Kidney (tissue), 14 donors: ENCODE results near the gene NUDT22. TPM values are rescaled to one million over a fixed set of nuclear protein-coding genes. Genes with fewer than 3 reads are reported as not detected.

Experiments used
- DNase-seq, 5 donors: peaks; one replicate each; pipeline ENCODE4 v3.0.0-alpha.2; 2013 to 2020
- FAIRE-seq: peaks from 2 replicates; lab custom pipeline; 2012; peaks lifted over from hg19 to GRCh38; lab: Jason Lieb, UNC
- H3K27ac ChIP-seq, 2 donors: one replicate each; pipeline ENCODE4 v1.7.0; 2013; ENCODE audit warnings: low read depth in 2 of 2, low read length in 2 of 2, inconsistent platforms in 1 of 2
- H3K27me3 ChIP-seq: one replicate; pipeline ENCODE4 v1.7.1; 2013; ENCODE audit warnings: low read length, inconsistent platforms; ENCODE audit not compliant: control insufficient read depth, insufficient read depth
- H3K36me3 ChIP-seq, 3 donors: one replicate each; pipeline versions ENCODE4 v1.7.0 to v1.7.1; 2013; ENCODE audit warnings: low read length in 3 of 3, control low read depth in 1 of 3, inconsistent platforms in 1 of 3; ENCODE audit not compliant: insufficient read depth in 3 of 3, control insufficient read depth in 2 of 3
- H3K4me1 ChIP-seq, 3 donors: one replicate each; pipeline versions ENCODE4 v1.7.0 to v1.7.1; 2013; ENCODE audit warnings: low read length in 3 of 3, inconsistent platforms in 1 of 3, low read depth in 1 of 3; ENCODE audit not compliant: control insufficient read depth in 2 of 3, insufficient read depth in 2 of 3
- H3K4me3 ChIP-seq, 3 donors: one replicate each; pipeline versions ENCODE4 v1.7.0 to v1.8.1; 2013; ENCODE audit warnings: low read length in 3 of 3, control low read depth in 1 of 3, inconsistent platforms in 1 of 3
- H3K9ac ChIP-seq, 3 donors: one replicate each; pipeline versions ENCODE4 v1.7.0 to v1.7.1; 2013; ENCODE audit warnings: low read length in 3 of 3, control low read depth in 1 of 3, inconsistent platforms in 1 of 3
- H3K9me3 ChIP-seq, 3 donors: one replicate each; pipeline versions ENCODE4 v1.7.0 to v1.7.1; 2013; ENCODE audit warnings: low read length in 3 of 3, control low read depth in 1 of 3, inconsistent platforms in 1 of 3; ENCODE audit not compliant: control insufficient read depth in 2 of 3, insufficient read depth in 1 of 3
- CTCF ChIP-seq: IDR thresholded peaks from 3 replicates; pipeline ENCODE4 v1.5.1; 2012; ENCODE audit warnings: mild to moderate bottlenecking, moderate library complexity, borderline replicate concordance; ENCODE audit not compliant: insufficient read depth; ENCODE audit errors: extremely low read depth
- intact Hi-C: fragments of 100-400 bp; cut with DNase I; formaldehyde crosslinking; loops from one replicate; pipeline ENCODE4 v1.11.1; 2022
- polyA plus RNA-seq: library from polyadenylated mRNA; stranded (reverse); fragments of 350-450 nt; fragmentation: Illumina TruSeq; extraction: RNeasy Lipid Tissue Mini Kit (QIAGEN cat#74804); gene quantifications from one replicate; pipeline ENCODE4 v1.2.3, GENCODE V29; 2014; ENCODE audit warnings: low read depth, low replicate concordance; ENCODE audit not compliant: insufficient read depth
- total RNA-seq: library from RNA; stranded (reverse); fragmentation: NEBNext Ultra II Directional; extraction: Animal tissue kit (Norgen Biotek cat#: 25700); gene quantifications from one replicate; pipeline ENCODE4 v1.2.1, GENCODE V29; 2021
- donor health status: control.
- donor health status: control.
- donor health status: control.
- donor health status: control.
- donor health status: control.
- donor health status: DM: yes; HTN: yes; CAD: no.
- donor health status: Normal renal cell carcinoma (clear cell type).

NUDT22 gene
- total and polyA plus RNA-seq, 2 donors from 2014 or later, result 64.5 to 150 TPM

- peak in 2 of 5 donors; percentile 60 to 78 for DNase-seq
These were observed 1.0 kb upstream of the NUDT22 start for GRCh38 chr11:64224891-64225607.

GRCh38 chr11:64226507-64227051 is 505 bp downstream of the NUDT22 start:
- peak overlapping the region; percentile 58 to 91 (median 86) for H3K4me3 ChIP-seq
- no peak for TF ChIP-seq CTCF
- peak overlapping the region; percentile 51 to 98 (median 90) for H3K9ac ChIP-seq
- H3K9me3 ChIP-seq, result no peaks in the 10 kb centered on the region
- FAIRE-seq, result no peak
- H3K27me3 ChIP-seq, result no peaks in the 10 kb centered on the region
- H3K36me3 ChIP-seq, result no peaks in the 10 kb centered on the region
- peak overlapping the region; percentile 97 for H3K27ac ChIP-seq
- intact Hi-C loops, result no loop called here
- DNase-seq, result peak in 2 of 5 donors; percentile 78 to 91
- H3K4me1 ChIP-seq, result peaks cover 0 to 28% (median 21%) of the 10 kb centered on the region in 3 donors

More at GRCh38 chr11:64224891-64225607, 1.0 kb upstream of the NUDT22 start:
- peaks cover 0 to 28% (median 21%) of the 10 kb centered on the region in 3 donors for H3K4me1 ChIP-seq
- H3K27ac ChIP-seq, result peak overlapping the region; percentile 42 to 97
- no peaks in the 10 kb centered on the region for H3K36me3 ChIP-seq
- H3K4me3 ChIP-seq, result peak overlapping the region; percentile 74 to 91 (median 83)
- no peaks in the 10 kb centered on the region for H3K9me3 ChIP-seq
- intact Hi-C loops, result no loop called here
- H3K9ac ChIP-seq, result peak overlapping the region in 2 of 3 donors; percentile 75 to 96
- TF ChIP-seq CTCF, result no peak
- FAIRE-seq, result no peak
- no peaks in the 10 kb centered on the region for H3K27me3 ChIP-seq

GRCh38 chr11:64227405-64227956 is 1.4 kb downstream of the NUDT22 start:
- Histone ChIP-seq H3K36me3 (no peaks in the 10 kb centered on the region), H3K27me3 (no peaks in the 10 kb centered on the region), H3K27ac (peak overlapping the region; percentile 64 to 97), H3K9ac (peak overlapping the region in 1 of 3 donors; percentile 90), H3K9me3 (no peaks in the 10 kb centered on the region), H3K4me3 (peak overlapping the region in 2 of 3 donors; percentile 86 to 91), H3K4me1 (peaks cover 0 to 35% (median 21%) of the 10 kb centered on the region in 3 donors)
- FAIRE-seq (no peak), DNase-seq (no peak)
- intact Hi-C loops, result no loop called here
- no peak for TF ChIP-seq CTCF
